Testis (tissue), 2 donors: ENCODE data around the gene ZNF888.

Experiments used
- POLR2A ChIP-seq: fragments of 450-650 bp; IDR thresholded peaks from one replicate; pipeline ENCODE4 v1.6.1; 2017; ENCODE audit warnings: antibody characterized with exemption, mild to moderate bottlenecking, moderate library complexity
- TF ChIP-seq, protein P1 (sequence below), 3 experiments: fragments of 450-650 bp in 2 of 3; fragments of 200-600 bp in 1 of 3; sonication (generic) in 1 of 3; IDR thresholded peaks; one replicate each; pipeline ENCODE4 v1.5.1; 2016 to 2019; ENCODE audit warnings: antibody characterized with exemption in 3 of 3, mild to moderate bottlenecking in 2 of 3, moderate library complexity in 1 of 3

DNA sequence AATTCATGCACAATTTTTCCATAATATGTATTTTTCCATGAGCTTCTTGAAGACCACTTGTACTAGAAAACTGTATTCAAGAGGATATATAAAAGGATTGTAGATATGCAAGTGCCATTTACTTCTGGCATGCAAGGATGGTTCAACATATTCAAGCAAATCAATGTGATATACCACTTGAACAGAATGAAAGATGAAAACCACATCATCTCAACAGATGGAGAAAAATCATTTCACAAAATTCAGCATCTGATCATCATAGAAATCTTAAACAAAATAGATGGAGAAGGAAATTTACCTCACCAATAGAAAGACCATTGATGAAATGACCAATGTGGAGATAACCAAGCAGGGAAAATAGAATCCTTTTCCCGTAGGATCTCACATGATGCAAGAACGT lies 44.5 kb upstream of the ZNF888 start:
- TF ChIP-seq, protein P1, sequence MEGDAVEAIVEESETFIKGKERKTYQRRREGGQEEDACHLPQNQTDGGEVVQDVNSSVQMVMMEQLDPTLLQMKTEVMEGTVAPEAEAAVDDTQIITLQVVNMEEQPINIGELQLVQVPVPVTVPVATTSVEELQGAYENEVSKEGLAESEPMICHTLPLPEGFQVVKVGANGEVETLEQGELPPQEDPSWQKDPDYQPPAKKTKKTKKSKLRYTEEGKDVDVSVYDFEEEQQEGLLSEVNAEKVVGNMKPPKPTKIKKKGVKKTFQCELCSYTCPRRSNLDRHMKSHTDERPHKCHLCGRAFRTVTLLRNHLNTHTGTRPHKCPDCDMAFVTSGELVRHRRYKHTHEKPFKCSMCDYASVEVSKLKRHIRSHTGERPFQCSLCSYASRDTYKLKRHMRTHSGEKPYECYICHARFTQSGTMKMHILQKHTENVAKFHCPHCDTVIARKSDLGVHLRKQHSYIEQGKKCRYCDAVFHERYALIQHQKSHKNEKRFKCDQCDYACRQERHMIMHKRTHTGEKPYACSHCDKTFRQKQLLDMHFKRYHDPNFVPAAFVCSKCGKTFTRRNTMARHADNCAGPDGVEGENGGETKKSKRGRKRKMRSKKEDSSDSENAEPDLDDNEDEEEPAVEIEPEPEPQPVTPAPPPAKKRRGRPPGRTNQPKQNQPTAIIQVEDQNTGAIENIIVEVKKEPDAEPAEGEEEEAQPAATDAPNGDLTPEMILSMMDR (IDR thresholded peaks at IDR 0.05): no peak
- TF ChIP-seq POLR2A: no peak
